ENCODE measurements around the gene MRM1. TPM values are rescaled to one million over a fixed set of nuclear protein-coding genes. Genes with fewer than 3 reads are reported as not detected.

MRM1 gene
- total RNA-seq, 1 experiment from 2014 or later: 16.5 TPM

GRCh38 chr17:36601303-36602029, at the start of gene MRM1 (continued):
- TF ChIP-seq ZNF671 (CRISPR knock-in tag; IDR thresholded peaks at IDR 0.05): peak; percentile 64; the same call in 1 of the 2 replicates
- peak; percentile 77; the same call in 1 of the 2 replicates for TF ChIP-seq ZNF232 (CRISPR knock-in tag; IDR thresholded peaks at IDR 0.05)
- TF ChIP-seq TEAD4 (CRISPR knock-in tag; IDR thresholded peaks at IDR 0.05): 0 out of 2 replicates have a peak, but pooled peaks have one; percentile 24
- TF ChIP-seq IRF2 (CRISPR knock-in tag; IDR thresholded peaks at IDR 0.05; ENCODE audit: borderline replicate concordance, low read depth): no peak
- peak; percentile 43; the same call in 1 of the 2 replicates for TF ChIP-seq JUN (CRISPR knock-in tag; IDR thresholded peaks at IDR 0.05)

- no peak for DNase-seq (ENCODE audit: low spot score)
- no peak overlapping the region for H3K4me3 Mint-ChIP-seq
- H3K36me3 Mint-ChIP-seq: peaks cover 21% of the 10 kb centered on the region
- POLR2A ChIA-PET: no interaction called here
- H3K27ac Mint-ChIP-seq: peak overlapping the region; percentile 71; the same call in 1 of the 2 replicates
- CTCF ChIA-PET: no interaction called here
- H3K27me3 Mint-ChIP-seq (ENCODE audit: low read depth): no peaks in the 10 kb centered on the region
- no peak for ATAC-seq
- no peaks in the 10 kb centered on the region for H3K4me1 Mint-ChIP-seq
- H3K9me3 Mint-ChIP-seq: no peaks in the 10 kb centered on the region
- TF ChIP-seq GTF2I (CRISPR knock-in tag; conservative IDR thresholded peaks at IDR 0.05) (no peak), ATF2 (CRISPR knock-in tag; IDR thresholded peaks at IDR 0.05; ENCODE audit: borderline replicate concordance, low read depth) (no peak), PRRX2 (CRISPR knock-in tag; IDR thresholded peaks at IDR 0.05) (no peak), ZNF232 (CRISPR knock-in tag; IDR thresholded peaks at IDR 0.05) (no peak), GABPB1 (CRISPR knock-in tag; IDR thresholded peaks at IDR 0.05) (no peak)
These were observed 47.9 kb upstream of the MRM1 start for GRCh38 chr17:36553459-36553858.

GRCh38 chr17:36566081-36566480, 35.3 kb upstream of the MRM1 start:
- POLR2A ChIA-PET: no interaction called here
- H3K36me3 Mint-ChIP-seq: peaks cover 34% of the 10 kb centered on the region

More at GRCh38 chr17:36566081-36566480, 35.3 kb upstream of the MRM1 start:
- Mint-ChIP-seq H3K4me1 (no peaks in the 10 kb centered on the region), H3K4me3 (no peak overlapping the region), H3K27me3 (ENCODE audit: low read depth) (no peaks in the 10 kb centered on the region), H3K9me3 (no peaks in the 10 kb centered on the region), H3K27ac (no peak overlapping the region)
- ATAC-seq (no peak), DNase-seq (ENCODE audit: low spot score) (no peak)
- TF ChIP-seq SMAD4 (CRISPR knock-in tag; IDR thresholded peaks at IDR 0.05): no peak
- TF ChIP-seq EMX1 (CRISPR knock-in tag; IDR thresholded peaks at IDR 0.05): no peak
- no peak for TF ChIP-seq ZNF219 (CRISPR knock-in tag; IDR thresholded peaks at IDR 0.05; ENCODE audit: borderline replicate concordance)
- TF ChIP-seq ZNF532 (CRISPR knock-in tag; IDR thresholded peaks at IDR 0.05; ENCODE audit: borderline replicate concordance): no peak
- CTCF ChIA-PET: interaction anchor here (0.6 kb wide), 1 partner anchor 36 kb away, joined by 3 read pairs; the partner anchor contains the start of gene MRM1

All from WTC11 (cell line).